Activated effector memory CD4-positive, alpha-beta T cell treated with Interleukin-2 at 50 U/mL for 16 hours (primary cell): ENCODE data around the gene CYP2D6.
A peak's percentile ranks its signal among the peaks of the same experiment; 100 is the strongest.
"Not testable (repeated sequence)": the region's sequence is repeated elsewhere in the genome, so short reads cannot be mapped to it uniquely, and the experiment has no call there.

Experiments
- DNase-seq: peaks from one replicate; pipeline ENCODE4 v3.0.0-alpha.2; 2020

The CYP2D6 gene

DNA sequence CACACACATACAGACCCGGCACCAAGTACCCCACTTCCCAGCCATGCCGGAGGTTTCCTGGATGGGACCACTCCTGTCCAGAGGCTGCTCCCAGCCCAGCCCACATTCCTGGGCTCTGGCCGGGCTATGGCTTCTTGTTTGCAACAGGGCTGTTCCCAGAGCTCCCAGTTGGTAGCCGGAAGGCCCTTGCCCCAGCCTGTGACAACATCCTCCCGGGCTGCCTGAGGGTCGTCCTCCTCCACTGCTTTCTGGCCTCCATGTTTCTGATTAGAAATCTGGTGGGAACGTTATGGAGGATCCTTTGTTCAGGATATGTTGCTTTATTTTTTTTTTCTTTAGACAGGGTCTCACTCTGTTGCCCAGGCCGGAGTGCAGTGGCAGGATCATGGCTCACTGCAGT lies 952 bp upstream of the CYP2D6 start:
- DNase-seq, result no peak

DNA sequence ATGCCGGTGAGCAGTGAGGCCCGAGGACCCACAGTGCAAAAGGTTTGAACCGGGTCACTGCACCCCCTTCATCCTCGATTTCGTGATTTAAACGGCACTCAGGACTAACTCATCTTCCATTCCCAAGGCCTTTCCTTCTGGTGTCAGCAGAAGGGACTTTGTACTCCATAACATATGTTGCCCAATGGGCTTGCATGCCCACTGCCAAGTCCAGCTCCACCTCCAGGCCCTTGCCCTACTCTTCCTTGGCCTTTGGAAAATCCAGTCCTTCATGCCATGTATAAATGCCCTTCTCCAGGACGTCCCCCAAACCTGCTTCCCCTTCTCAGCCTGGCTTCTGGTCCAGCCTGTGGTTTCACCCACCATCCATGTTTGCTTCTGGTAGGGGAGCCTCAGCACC lies 428 bp downstream of the CYP2D6 start:
- not testable (repeated sequence) for DNase-seq

DNA sequence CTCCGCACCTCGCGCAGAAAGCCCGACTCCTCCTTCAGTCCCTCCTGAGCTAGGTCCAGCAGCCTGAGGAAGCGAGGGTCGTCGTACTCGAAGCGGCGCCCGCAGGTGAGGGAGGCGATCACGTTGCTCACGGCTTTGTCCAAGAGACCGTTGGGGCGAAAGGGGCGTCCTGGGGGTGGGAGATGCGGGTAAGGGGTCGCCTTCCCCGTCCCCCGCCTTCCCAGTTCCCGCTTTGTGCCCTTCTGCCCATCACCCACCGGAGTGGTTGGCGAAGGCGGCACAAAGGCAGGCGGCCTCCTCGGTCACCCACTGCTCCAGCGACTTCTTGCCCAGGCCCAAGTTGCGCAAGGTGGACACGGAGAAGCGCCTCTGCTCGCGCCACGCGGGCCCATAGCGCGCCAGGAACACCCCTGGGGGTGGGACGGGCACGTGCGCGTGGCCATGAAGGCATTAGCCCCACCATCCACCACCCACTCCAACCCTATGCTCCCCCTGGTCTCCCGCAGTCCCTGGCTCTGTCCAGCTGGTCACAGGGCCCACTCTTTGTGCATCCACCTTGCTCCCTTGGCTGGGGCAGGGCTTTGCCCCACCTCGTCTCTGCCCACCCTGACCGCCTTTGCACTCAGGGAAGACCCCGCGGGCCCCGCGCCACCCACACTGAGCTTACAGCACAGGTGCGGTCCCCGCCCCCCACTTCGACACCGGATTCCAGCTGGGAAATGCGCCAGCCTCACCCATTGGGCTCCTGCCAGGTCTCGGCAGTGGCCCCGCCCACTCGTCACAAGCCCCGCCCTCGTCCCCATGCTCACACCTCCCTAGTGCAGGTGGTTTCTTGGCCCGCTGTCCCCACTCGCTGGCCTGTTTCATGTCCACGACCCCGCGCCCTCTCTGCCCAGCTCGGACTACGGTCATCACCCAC lies 1.6 kb downstream of the CYP2D6 start:
- not testable (repeated sequence) for DNase-seq

DNA sequence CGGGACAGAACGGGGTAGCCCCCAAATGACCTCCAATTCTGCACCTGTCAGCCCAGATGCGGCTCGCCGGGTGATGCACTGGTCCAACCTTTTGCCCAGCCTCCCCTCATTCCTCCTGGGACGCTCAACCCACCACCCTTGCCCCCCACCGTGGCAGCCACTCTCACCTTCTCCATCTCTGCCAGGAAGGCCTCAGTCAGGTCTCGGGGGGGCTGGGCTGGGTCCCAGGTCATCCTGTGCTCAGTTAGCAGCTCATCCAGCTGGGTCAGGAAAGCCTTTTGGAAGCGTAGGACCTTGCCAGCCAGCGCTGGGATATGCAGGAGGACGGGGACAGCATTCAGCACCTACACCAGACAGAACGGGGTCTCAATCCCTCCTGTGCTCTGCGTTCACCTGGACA lies 2.6 kb downstream of the CYP2D6 start:
- not testable (repeated sequence) for DNase-seq

DNA sequence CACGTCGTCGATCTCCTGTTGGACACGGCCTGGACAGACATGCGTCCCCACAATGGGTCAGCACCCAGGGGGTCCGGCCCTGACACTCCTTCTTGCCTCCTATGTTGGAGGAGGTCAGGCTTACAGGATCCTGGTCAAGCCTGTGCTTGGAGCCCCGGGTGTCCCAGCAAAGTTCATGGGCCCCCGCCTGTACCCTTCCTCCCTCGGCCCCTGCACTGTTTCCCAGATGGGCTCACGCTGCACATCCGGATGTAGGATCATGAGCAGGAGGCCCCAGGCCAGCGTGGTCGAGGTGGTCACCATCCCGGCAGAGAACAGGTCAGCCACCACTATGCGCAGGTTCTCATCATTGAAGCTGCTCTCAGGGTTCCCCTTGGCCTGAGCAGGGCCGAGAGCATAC lies 3.0 kb downstream of the CYP2D6 start:
- no peak for DNase-seq

DNA sequence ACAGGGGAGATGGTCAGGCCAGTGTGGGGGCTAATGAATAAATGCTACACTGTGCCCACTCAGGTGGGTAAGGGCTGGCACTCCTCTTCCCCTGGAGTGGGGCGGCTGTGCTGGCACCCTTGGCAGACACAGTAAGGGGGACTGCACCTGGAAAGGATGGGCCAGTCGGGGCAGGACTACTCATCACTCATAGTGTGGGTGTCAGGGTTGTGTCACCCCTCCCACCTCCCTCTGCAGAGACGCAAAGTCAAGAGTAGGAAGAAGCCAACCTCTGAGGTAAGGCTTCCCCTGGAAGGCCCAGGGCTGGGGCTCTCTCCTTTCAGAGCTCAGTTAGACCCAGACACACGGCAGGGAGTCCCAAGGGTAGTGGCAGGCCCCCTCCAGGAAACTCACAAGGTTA lies 7.1 kb downstream of the CYP2D6 start:
- not testable (repeated sequence) for DNase-seq

DNA sequence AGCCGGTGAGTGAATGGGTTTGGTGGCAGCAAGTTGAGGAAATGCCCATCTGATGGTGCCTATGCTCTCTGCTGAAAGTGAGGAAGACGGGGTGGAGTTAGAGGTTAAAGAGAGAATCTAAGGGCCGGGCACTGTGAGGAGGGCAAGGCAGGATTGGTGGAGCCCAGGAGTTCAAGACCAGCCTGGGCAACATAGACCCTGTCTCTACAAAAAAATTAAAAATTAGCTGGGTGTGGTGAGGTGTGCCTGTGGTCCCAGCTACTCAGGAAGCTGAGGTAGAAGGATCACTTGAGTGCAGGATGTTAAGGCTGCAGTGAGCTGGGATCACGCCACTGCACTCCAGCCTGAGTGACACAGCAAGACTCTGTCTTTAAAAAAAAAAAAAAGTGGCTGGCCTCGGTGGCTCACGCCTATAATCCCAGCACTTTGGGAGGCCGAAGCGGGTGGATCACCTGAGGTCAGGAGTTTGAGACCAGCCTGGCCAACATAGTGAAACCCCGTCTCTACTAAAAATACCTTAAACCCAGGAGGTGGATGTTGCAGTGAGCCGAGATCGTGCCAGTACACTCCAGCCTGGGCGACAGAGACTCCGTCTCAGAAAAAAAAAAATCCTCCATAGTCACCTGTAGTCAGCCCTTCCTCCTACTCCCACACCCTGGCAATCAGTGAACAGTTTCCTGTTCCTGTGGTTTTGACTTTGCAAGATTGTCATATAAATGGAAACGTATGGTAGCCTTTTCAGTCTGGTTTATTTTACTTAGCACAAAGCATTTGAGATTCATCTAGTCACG lies 10.2 kb downstream of the CYP2D6 start:
- DNase-seq, result peak; percentile 11

DNA sequence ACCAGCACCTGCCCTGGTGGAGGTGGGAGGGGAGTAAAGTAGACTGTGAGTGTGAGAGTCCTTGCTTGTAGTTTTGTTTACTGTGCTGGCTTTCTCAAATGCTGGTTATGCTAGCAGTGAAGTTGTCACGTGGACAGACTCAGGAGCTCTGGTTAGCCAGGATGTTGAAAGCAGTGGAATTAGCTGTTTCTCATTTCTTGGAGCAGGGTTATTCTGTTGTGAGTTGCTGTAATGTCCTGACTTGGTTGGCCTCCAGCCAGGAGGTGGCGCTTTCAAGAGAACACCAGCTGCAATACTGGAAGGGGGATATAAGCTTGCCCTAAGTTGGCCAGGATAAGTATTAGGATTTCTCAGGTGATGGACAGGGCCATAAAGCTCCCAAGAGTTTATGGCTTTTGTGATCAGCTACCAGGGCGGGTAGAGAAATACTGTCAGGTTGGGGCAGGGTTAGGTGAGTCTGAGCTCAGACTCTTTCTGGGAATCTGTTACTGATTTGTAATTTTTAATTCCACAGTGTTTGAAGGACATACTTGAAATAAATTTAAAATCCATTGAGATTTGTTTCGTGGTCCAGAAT lies 13.7 kb downstream of the CYP2D6 start:
- DNase-seq, result no peak

DNA sequence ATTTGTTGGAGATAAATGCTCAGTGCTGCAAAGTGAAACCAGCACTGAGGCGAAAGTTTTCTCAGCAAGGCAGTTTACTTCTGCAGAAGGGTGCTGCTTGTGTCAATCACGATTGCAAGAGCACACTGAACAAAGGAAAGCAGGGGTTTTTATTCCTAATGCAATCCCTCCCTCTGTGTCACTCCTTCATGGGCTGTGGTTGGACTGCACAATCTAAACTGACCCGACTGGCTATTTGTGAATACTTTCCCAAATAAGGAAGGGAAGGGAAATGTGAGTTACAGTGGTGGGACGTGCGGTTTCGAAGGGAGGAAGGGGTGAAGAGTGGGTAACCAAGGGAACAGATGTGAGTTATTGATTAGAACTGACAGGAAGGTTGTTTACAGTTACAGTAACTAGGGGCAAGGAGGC lies 15.2 kb downstream of the CYP2D6 start:
- DNase-seq, result not testable (repeated sequence)

DNA sequence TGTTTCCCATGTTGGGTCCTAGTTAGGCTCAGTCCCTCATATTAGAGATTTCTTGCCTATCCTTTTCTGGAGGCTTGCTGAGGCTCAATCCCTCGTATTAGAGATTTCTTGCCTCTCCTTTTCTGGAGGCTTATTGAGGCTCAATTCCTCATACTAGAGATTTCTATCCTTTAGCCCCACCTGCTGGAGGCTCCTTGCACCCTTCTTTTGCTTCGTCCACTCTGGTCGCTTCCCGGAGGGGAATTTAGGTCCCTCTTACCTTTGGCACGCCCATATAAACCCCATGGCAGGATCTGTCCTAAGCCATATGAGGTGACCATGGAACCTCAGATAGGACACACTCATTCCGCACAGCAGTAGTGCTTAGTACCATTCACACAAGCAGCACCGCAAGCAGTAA lies 15.9 kb downstream of the CYP2D6 start:
- DNase-seq, result no peak

DNA sequence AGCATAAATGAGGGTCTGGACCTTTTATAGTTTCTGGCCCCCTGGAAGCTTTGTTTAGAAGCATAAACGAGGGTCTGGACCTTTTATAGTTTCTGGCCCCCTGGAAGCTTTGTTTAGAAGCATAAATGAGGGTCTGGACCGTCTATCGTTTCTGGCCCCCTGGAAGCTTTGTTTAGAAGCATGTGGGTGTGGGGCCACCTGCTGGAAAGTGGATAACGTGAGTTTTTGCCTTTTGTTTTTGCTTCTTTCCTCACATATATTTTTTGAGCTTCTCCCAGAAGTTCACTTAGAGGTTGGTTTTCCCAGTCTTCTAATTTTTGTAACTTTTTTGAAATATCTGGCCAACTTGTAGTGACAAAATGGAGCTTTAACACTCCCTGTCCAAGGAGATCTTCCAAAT lies 17.8 kb downstream of the CYP2D6 start:
- not testable (repeated sequence) for DNase-seq

DNA sequence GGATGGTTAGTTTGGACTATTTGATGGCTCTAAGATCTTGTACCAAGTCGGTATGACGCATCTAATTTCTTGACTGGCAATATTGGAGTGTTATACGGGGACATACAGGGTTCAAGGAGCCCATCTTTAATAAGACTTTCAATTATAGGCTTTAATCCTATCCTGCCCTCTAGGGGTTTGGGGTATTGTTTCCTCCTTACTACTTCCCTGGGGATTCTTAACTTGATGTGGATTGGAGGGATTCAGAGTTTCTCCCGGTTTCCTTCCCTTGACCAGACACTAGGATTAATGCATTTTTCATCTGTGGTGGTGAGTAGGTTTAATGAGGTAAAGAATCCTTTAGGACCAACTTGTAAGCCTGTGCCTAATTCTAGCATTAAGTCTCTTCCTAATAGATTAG lies 18.8 kb downstream of the CYP2D6 start:
- no peak for DNase-seq

DNA sequence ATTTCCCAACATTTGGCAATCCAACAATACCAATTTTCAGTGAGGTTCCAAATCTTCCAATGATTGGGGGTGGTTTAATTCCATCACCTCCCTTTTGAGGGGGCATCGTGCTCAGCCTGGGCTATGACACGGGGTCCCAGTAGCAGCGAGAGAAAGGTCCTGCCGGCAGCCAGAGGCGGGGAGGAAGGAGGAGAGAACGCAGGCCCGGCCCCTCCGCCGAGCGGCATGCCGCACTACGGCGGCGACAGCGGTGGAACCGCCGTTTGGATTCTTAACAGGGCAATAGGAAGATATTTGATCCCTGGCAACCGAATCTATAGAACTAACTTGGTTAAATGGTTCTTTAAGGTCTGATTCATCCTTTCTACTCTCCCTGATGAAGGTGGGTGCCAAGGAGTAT lies 21.8 kb downstream of the CYP2D6 start:
- no peak for DNase-seq

DNA sequence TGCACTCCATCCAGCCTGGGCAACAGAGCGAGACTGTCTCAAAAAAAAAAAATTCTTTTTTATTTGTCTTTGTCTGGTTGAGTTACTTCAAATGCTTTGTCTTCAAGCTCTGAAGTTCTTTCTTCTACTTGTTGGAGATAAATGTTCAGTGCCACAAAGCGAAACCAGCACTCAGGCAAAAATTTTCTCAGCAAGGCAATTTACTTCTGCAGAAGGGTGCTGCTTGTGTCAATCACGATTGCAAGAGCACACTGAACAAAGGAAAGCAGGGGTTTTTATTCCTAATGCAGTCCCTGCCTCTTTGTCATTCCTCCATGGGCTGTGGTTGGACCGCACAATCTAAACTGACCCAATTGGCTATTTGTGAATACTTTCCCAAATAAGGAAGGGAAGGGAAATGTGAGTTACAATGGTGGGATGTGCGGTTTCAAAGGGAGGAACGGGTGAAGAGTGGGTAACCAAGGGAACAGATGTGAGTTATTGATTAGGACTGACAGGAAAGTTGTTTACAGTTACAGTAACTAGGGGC lies 26.2 kb downstream of the CYP2D6 start:
- not testable (repeated sequence) for DNase-seq

DNA sequence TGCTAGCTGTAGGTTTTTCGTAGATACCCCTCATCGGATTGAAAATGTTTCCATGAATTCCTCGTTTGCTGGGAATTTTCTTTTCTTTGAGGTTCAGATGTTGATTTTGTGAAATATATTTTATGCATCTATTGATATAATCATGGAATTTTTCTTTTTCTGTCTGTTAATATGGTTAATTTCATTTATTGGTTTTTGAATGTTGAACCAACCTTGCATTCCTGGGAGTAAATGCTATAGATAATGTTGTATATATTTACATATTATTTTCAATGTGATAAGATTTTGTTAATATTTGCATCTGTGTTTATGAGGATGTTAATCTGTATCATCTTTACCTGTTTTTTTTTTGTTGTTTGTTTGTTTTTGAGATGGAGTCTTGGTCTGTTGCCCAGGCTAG lies 29.4 kb downstream of the CYP2D6 start:
- DNase-seq, result no peak

DNA sequence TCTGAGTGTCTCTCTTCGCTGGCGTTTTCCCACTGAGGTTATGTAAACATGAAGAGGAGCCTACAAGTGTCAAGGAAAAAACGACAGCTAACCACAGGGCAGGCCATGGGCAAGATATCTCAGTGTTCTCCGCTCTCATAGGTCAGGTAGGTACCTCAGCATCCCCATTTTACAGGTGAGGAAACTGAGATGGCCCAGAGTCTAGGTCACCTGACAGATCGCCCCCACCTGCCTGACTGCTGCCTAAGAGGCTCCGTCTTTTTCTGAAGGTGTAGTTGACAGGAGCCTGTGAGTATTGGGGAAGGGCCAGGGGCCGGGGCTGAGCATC lies 39.2 kb downstream of the CYP2D6 start:
- DNase-seq, result no peak

DNA sequence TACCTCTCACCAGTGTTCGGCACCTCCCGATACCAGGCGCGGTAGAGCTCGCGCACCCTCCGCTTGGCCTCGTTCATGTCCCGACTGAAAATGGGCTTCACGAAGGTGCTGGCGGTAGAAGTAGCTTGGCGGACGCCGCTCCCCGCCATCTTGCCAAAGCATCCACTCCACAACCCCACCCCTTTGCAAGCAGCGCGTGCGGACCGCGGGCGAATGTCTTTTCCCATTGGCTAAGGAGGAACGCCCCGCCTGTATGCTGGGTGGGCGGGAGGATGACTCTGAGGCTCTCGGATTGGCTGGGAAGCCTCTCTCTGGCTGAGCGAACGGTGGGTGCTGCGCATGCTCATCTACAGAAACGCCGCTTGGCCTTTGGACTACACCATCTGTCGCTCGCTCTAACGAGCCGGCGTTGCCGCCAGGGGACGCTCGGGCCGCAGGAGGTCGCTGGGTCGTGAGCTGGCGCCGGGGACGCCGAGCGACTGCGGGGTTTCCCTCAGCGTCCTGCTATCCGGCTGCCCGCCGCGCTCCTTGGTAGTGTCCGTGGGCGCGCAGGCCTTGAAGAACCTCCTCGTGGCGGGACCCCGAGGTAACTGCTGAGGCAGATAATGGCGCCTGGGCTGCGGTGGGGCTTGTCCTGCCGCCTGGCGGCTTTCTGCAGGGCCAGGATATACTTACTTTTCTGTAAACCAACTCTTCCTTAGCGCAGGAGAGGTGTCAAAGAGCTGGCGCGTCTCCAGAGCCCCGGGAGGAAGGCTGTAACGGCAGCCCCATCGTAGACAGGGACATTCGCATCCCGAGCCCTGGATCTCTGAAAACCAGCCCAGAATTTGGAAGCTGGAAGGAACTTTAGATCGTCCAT lies 39.8 kb downstream of the CYP2D6 start, which contains the start of gene NDUFA6:
Gene NDUFA6 (minus strand): TSS at position 177 of the 859 bp plus-strand sequence. CDS start 28 bp downstream, at position 149.
- DNase-seq, result peak; percentile 97

DNA sequence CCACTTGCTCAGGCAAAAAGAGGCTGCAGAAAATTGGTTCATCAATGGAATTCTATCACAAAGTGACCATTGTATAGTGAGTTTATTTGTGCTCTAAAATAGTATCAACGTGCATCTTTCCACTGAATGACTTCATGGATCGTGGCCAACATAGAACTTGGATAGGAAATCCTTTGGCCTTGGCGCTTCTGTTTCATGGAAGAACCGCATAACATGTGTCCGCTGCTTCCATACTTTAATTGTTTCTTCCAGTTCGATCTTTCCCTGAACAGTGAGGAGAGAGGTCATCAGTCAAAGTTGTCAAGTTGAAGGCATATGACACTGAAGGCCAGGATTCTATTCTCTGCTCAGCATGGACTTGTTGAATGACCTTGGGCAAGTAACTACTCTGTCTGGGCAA lies 44.6 kb downstream of the CYP2D6 start:
- DNase-seq, result no peak

DNA sequence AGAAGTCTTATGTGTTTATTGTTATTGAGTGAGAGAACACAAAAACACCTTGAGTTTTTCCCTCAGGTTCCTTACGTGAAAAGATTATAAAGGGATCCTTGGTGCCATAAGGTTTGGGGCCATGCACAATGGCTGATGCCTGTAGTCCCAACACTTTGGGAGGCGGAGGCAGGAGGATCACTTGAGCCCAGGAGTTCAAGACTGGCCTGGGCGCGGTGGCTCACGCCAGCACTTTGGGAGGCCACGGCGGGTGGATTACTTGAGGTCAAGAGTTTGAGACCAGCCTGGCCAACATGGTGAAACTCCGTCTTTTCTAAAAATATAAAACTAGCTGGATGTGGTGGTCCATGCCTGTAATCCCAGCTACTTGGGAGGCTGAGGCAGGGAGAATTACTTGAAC lies 45.7 kb downstream of the CYP2D6 start:
- no peak for DNase-seq

DNA sequence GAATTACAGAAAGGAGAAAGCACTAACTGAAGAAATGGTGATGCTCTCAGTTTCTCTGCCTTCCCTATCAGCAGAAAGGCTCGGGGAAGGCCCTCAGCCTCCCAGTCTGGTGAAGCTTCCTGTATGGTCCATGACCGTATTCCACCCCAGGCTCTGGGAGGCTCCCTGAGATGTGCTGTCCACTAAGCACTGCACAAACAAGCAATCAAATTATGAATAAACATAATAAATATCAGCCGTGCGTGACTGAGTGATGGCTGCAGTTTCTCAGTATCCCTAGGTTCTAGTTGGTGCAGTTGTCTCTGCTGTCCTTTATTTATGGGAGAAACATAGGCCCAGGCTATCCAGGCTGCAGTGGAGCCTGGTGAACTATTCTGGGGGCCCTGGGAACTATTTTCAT lies 47.5 kb downstream of the CYP2D6 start:
- DNase-seq, result no peak

DNA sequence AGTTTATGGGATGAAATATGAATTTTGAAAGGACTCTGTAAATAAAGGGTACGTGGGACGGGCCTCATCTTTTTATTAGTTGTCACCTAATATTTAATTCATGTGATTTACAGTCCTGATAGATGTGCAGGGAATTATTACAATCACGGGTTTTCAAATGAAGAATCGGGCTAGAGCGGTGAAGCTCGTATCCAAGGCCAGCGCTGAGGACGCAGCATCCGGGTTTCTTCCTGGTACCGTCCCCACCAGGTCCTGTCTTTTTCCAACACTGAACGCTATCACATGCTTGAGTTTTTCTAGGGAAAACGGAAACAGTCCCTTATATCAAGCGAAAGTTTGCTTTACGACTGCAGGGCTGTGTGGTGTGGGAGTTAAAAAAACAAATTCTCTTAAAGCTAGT lies 50.3 kb downstream of the CYP2D6 start:
- no peak for DNase-seq
